Breast epithelium (tissue), 4 donors: ENCODE data around the gene FXYD7. TPM values are rescaled to one million over a fixed set of nuclear protein-coding genes. Genes with fewer than 3 reads are reported as not detected.

Experiments used
- DNase-seq, 2 donors: peaks; one replicate each; pipeline ENCODE4 v3.0.0-alpha.2; 2019; ENCODE audit warnings: low spot score in 2 of 2
- H3K27ac ChIP-seq, 2 donors: fragments of 200-600 bp; sonication (generic) in 1 of 2; one replicate each; pipeline ENCODE4 v1.5.1; 2016 to 2019; ENCODE audit warnings: mild to moderate bottlenecking in 1 of 2
- H3K27me3 ChIP-seq, 2 donors: fragments of 200-600 bp; sonication (generic) in 1 of 2; one replicate each; pipeline versions ENCODE4 v1.5.1 to v1.6.0; 2017 to 2019; ENCODE audit warnings: control low read depth in 1 of 2, mild to moderate bottlenecking in 1 of 2
- H3K36me3 ChIP-seq: fragments of 200-600 bp; one replicate; pipeline ENCODE4 v1.5.1; 2019
- H3K4me1 ChIP-seq, 2 donors: fragments of 200-600 bp; sonication (generic); one replicate each; pipeline ENCODE4 v1.5.1; 2016 to 2019; ENCODE audit warnings: control low read depth in 1 of 2
- H3K4me3 ChIP-seq, 3 donors: fragments of 200-600 bp; sonication (generic); 1 replicate in 2 of 3; 2 replicates in 1 of 3; pipeline ENCODE4 v1.5.1; 2016 to 2019; ENCODE audit warnings: mild to moderate bottlenecking in 3 of 3, moderate library complexity in 2 of 3
- H3K9me3 ChIP-seq, 2 donors: fragments of 200-600 bp; sonication (generic) in 1 of 2; one replicate each; pipeline ENCODE4 v1.5.1; 2016 to 2019; ENCODE audit warnings: control low read depth in 1 of 2
- CTCF ChIP-seq, 3 donors: fragments of 450-650 bp; IDR thresholded peaks; one replicate each; pipeline ENCODE4 v1.5.1; 2016 to 2017; ENCODE audit warnings: antibody characterized with exemption in 3 of 3, mild to moderate bottlenecking in 3 of 3, moderate library complexity in 3 of 3
- POLR2A ChIP-seq: fragments of 450-650 bp; IDR thresholded peaks from one replicate; pipeline ENCODE4 v1.6.1; 2016; ENCODE audit warnings: antibody characterized with exemption, mild to moderate bottlenecking, moderate library complexity
- POLR2AphosphoS5 ChIP-seq, 3 donors: sonication (generic); formaldehyde crosslinking; IDR thresholded peaks; one replicate each; pipeline ENCODE4 v1.6.1; 2017; ENCODE audit warnings: antibody characterized with exemption in 3 of 3
- intact Hi-C: fragments of 100-400 bp; cut with DNase I; formaldehyde crosslinking; loops from one replicate; pipeline ENCODE4 v1.15.1; 2023; ENCODE audit warnings: low total_unique reads
- total RNA-seq, 3 donors: library from RNA; depleted of rRNA; stranded (reverse); fragments of >200 nt; gene quantifications; one replicate each; pipeline ENCODE4 v1.1.0, GENCODE V29; 2016

Gene FXYD7
- total RNA-seq, 3 donors from 2014 or later, result not detected

DNA sequence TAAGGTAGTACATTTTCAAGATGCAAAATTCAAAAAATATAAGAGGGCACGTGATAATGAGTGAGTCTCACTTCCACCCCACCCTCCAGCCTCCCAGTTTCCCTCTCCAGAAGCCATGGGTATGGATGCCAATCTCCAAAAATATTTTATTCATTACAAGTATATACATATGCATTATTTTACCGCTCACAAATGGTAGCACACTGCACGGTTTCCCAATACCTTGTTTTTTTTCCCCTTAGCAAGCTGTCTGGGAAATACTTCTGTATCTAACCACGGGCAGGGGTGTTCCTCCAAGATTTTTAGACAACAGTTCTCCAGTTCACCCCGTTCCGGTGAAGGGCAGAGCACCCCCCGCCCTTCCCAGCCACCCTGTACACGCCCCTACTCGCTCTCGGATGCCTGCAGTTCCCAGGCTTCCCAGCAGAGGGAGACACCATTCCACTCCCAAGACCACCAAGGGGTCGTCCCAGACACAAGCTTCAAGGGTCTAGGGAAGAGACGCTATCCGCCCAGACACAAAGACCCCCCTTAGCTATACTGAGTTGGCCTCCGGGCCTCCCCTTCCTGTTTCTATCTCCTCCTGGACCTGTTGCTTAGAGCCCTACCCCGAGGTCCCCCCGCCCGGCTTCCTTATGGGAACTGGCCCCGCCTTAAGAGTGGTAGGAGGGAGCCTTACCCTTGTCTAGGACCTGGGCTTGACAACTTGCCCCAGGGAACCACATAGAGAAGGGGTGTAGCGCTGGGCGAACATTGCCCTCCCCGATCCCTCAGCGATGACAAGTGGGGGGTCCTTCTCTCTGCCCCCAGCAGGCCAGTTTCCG is 28.5 kb upstream of the FXYD7 start:
- Histone ChIP-seq H3K27ac (peak overlapping the region; percentile 91), H3K4me1 (peaks cover 0 to 5% of the 10 kb centered on the region in 2 donors), H3K4me3 (peak overlapping the region; percentile 17 to 75 (median 60)), H3K36me3 (no peaks in the 10 kb centered on the region), H3K9me3 (no peaks in the 10 kb centered on the region), H3K27me3 (no peaks in the 10 kb centered on the region)
- TF ChIP-seq POLR2A (no peak), CTCF (IDR thresholded peaks at IDR 0.05) (peak; percentile 95 to 99 (median 98)), POLR2AphosphoS5 (IDR thresholded peaks at IDR 0.05) (peak in 2 of 3 donors; percentile 24)
- DNase-seq, result peak; percentile 72 to 78
- intact Hi-C loops, result no loop called here

GRCh38 chr19:35115177-35115951 is 27.7 kb upstream of the FXYD7 start, which contains the start of gene FXYD3:
Gene FXYD3 (plus strand): TSS chr19:35115823. CDS start chr19:35119377, 3,554 bp downstream.
- intact Hi-C loops, result no loop called here

DNA sequence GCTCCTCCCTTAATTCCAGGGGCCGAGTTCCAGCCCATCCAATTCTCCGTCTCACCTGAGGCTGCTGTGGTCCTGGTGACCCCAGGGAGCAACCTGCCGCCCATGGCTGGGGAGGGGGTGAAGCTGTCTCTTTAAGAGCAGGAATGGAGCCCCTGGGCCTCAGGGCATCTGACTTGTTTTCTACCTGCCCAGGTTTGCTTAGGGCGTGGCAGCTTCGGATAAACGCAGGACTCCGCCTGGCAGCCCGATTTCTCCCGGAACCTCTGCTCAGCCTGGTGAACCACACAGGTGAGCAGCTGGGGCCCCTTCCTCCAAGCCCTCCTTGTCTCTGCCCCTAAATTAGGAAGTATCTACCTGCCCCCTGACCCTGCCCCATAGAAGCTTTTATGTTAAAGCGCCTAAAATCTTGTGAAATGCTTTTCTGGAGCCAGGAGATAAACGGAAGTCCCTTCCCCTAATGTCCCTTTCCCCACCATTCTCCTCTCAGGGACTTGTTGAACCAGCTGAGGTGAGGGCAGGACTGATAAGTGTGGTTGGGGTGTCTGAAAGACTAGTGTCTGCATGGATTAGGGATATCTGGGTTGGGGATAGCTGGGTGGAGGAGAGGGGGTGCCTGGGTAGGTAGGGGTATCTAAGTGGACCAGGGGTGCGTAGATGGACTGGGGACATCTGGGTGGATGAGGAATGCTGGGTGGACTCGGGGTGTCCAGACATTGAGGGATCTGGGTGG is 26.8 kb upstream of the FXYD7 start:
- Histone ChIP-seq H3K36me3 (no peaks in the 10 kb centered on the region), H3K27ac (peak overlapping the region; percentile 91), H3K9me3 (no peaks in the 10 kb centered on the region), H3K4me1 (peaks cover 0 to 8% of the 10 kb centered on the region in 2 donors), H3K4me3 (peak overlapping the region in 2 of 3 donors; percentile 60 to 75), H3K27me3 (no peaks in the 10 kb centered on the region)
- intact Hi-C loops, result no loop called here
- DNase-seq, result peak; percentile 69 to 80
- no peak for TF ChIP-seq POLR2AphosphoS5 (IDR thresholded peaks at IDR 0.05)
- TF ChIP-seq CTCF (IDR thresholded peaks at IDR 0.05), result no peak
- TF ChIP-seq POLR2A, result no peak

More at GRCh38 chr19:35115177-35115951, 27.7 kb upstream of the FXYD7 start, which contains the start of gene FXYD3:
- no peak for DNase-seq
- Histone ChIP-seq H3K4me1 (peaks cover 0 to 7% of the 10 kb centered on the region in 2 donors), H3K27ac (peak within 1 kb of the TSS; percentile 91), H3K9me3 (no peaks in the 10 kb centered on the region), H3K27me3 (no peaks in the 10 kb centered on the region), H3K4me3 (peak within 1 kb of the TSS; percentile 17 to 75 (median 60)), H3K36me3 (no peaks in the 10 kb centered on the region)
- no peak for TF ChIP-seq CTCF (IDR thresholded peaks at IDR 0.05)
- TF ChIP-seq POLR2A, result no peak
- TF ChIP-seq POLR2AphosphoS5 (IDR thresholded peaks at IDR 0.05), result no peak

- TF ChIP-seq CTCF (IDR thresholded peaks at IDR 0.05) (no peak), POLR2AphosphoS5 (IDR thresholded peaks at IDR 0.05) (no peak), POLR2A (no peak)
- Histone ChIP-seq H3K36me3 (no peaks in the 10 kb centered on the region), H3K27ac (peak overlapping the region; percentile 91), H3K4me3 (peak overlapping the region in 2 of 3 donors; percentile 60 to 75), H3K4me1 (peaks cover 0 to 8% of the 10 kb centered on the region in 2 donors), H3K27me3 (no peaks in the 10 kb centered on the region), H3K9me3 (no peaks in the 10 kb centered on the region)
- DNase-seq, result no peak
- intact Hi-C loops, result no loop called here
Observed at GRCh38 chr19:35117116-35117515, 25.9 kb upstream of the FXYD7 start.
